Measurements from ENCODE around the gene PPP2R2C.

DNA sequence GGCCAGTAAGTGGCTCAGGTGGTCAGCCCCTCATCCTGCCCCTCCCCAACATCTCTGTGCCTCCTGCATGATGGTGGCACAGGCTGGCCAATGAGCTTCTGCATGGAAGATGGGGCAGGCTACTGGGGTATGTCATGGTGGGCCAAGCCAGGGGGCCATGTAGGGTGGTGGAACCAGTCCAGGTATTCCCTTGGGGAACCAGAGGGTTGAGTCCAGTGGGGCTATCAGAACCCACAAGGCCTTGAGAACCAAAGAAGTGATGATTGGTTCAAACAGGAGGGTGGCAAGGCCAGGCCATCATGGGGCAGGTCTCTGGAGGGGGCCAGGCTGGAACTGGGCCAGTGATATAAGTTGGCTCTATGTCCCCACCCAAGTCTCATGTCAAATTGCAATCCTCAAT lies 18.8 kb upstream of the PPP2R2C start:
- TF ChIP-seq, protein P1, sequence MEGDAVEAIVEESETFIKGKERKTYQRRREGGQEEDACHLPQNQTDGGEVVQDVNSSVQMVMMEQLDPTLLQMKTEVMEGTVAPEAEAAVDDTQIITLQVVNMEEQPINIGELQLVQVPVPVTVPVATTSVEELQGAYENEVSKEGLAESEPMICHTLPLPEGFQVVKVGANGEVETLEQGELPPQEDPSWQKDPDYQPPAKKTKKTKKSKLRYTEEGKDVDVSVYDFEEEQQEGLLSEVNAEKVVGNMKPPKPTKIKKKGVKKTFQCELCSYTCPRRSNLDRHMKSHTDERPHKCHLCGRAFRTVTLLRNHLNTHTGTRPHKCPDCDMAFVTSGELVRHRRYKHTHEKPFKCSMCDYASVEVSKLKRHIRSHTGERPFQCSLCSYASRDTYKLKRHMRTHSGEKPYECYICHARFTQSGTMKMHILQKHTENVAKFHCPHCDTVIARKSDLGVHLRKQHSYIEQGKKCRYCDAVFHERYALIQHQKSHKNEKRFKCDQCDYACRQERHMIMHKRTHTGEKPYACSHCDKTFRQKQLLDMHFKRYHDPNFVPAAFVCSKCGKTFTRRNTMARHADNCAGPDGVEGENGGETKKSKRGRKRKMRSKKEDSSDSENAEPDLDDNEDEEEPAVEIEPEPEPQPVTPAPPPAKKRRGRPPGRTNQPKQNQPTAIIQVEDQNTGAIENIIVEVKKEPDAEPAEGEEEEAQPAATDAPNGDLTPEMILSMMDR (IDR thresholded peaks at IDR 0.05 in 2 of 3, conservative IDR thresholded peaks at IDR 0.05 in 1 of 3; ENCODE audit: control insufficient read depth in 2 of 3, extremely low read depth in 1 of 3, insufficient read depth in 1 of 3, low read depth in 3 of 3, low read length in 3 of 3) = no peak
- TF ChIP-seq RCOR1 (conservative IDR thresholded peaks at IDR 0.05; ENCODE audit: low read depth, low read length) (no peak), POLR2A (IDR thresholded peaks at IDR 0.05; ENCODE audit: low read depth, low read length) (no peak), RFX5 (IDR thresholded peaks at IDR 0.05; ENCODE audit: low read depth, low read length) (no peak), ATF7 (IDR thresholded peaks at IDR 0.05; ENCODE audit: low read depth) (no peak), JUND (IDR thresholded peaks at IDR 0.05; ENCODE audit: low read depth, low read length) (no peak), POLR2AphosphoS5 (IDR thresholded peaks at IDR 0.05; ENCODE audit: low read length) (no peak), PAX8 (IDR thresholded peaks at IDR 0.05) (no peak), CHD1 (IDR thresholded peaks at IDR 0.05; ENCODE audit: low read depth, low read length) (no peak), GABPA (IDR thresholded peaks at IDR 0.05; ENCODE audit: low read depth) (no peak), EP300 (IDR thresholded peaks at IDR 0.05; ENCODE audit: borderline replicate concordance in 1 of 2, control insufficient read depth in 1 of 2, low read depth in 2 of 2, low read length in 2 of 2) (no peak), YBX1 (IDR thresholded peaks at IDR 0.05) (no peak), SPI1 (IDR thresholded peaks at IDR 0.05; ENCODE audit: borderline replicate concordance, insufficient read depth, low read depth, low read length) (no peak), EZH2 (IDR thresholded peaks at IDR 0.05; ENCODE audit: borderline replicate concordance, control insufficient read depth, low read depth, low read length) (no peak)

All from GM12878 (cell line).